Ureter (tissue), 1 donor: Measurements from ENCODE around the gene FUNDC2. TPM values are rescaled to one million over a fixed set of nuclear protein-coding genes. Genes with fewer than 3 reads are reported as not detected.
A peak's percentile ranks its signal among the peaks of the same experiment; 100 is the strongest.

Experiments used
- DNase-seq: peaks from one replicate; pipeline ENCODE4 v3.0.0-alpha.2; 2020; ENCODE audit warnings: low spot score
- total RNA-seq: library from RNA; stranded (reverse); gene quantifications from one replicate; pipeline ENCODE4 v1.2.4, GENCODE V29; 2023
- donor health status: DM: yes; HTN: yes; CAD: no.

FUNDC2 gene
- total RNA-seq, 1 donor from 2014 or later = 78.4 TPM

- DNase-seq = no peak
These were observed 2.5 kb upstream of the FUNDC2 start for GRCh38 chrX:155023907-155024833.

GRCh38 chrX:155026420-155026726 lies 271 bp upstream of the FUNDC2 start:
- no peak for DNase-seq

- DNase-seq = no peak
These were observed 944 bp downstream of the FUNDC2 start for GRCh38 chrX:155027509-155028066.

GRCh38 chrX:155028129-155028528 lies 1.5 kb downstream of the FUNDC2 start:
- no peak for DNase-seq

GRCh38 chrX:155028877-155029291 lies 2.2 kb downstream of the FUNDC2 start:
- no peak for DNase-seq

GRCh38 chrX:155031657-155032056 lies 5.0 kb downstream of the FUNDC2 start:
- DNase-seq = no peak

GRCh38 chrX:155035688-155036087 lies 9.0 kb downstream of the FUNDC2 start:
- DNase-seq = no peak

- DNase-seq = no peak
These were observed 19.6 kb downstream of the FUNDC2 start for GRCh38 chrX:155046129-155046810.

GRCh38 chrX:155046811-155047528 lies 20.3 kb downstream of the FUNDC2 start:
- DNase-seq = no peak

- DNase-seq = no peak
These were observed 22.5 kb downstream of the FUNDC2 start for GRCh38 chrX:155048977-155049619.

GRCh38 chrX:155052738-155053498 lies 26.3 kb downstream of the FUNDC2 start:
- DNase-seq = no peak

GRCh38 chrX:155053656-155054055 lies 27.0 kb downstream of the FUNDC2 start:
- DNase-seq = no peak

- no peak for DNase-seq
These were observed 27.6 kb downstream of the FUNDC2 start for GRCh38 chrX:155054255-155054654.

- no peak for DNase-seq
These were observed 28.9 kb downstream of the FUNDC2 start for GRCh38 chrX:155055494-155055893.

GRCh38 chrX:155056471-155056870 lies 29.8 kb downstream of the FUNDC2 start:
- DNase-seq = no peak

GRCh38 chrX:155056877-155057792 lies 30.5 kb downstream of the FUNDC2 start:
- DNase-seq = peak; percentile 62

GRCh38 chrX:155061760-155062159 lies 35.1 kb downstream of the FUNDC2 start:
- DNase-seq = no peak

- no peak for DNase-seq
These were observed 38.5 kb downstream of the FUNDC2 start for GRCh38 chrX:155065035-155065734.

- no peak for DNase-seq
These were observed 41.5 kb downstream of the FUNDC2 start for GRCh38 chrX:155068165-155068564.
